K562 (cell line): ENCODE data around the gene GNAZ. TPM values are rescaled to one million over a fixed set of nuclear protein-coding genes. Genes with fewer than 3 reads are reported as not detected.

Experiments
- BHLHE40 ChIP-seq: IDR thresholded peaks from 2 replicates; pipeline ENCODE4 v1.6.1; 2011; ENCODE audit warnings: low read length, improper control_type of control experiment
- EWSR1 ChIP-seq: fragments of 450-650 bp; IDR thresholded peaks from 2 replicates; pipeline ENCODE4 v1.6.1; 2018; ENCODE audit warnings: borderline replicate concordance, mild to moderate bottlenecking, low read depth, moderate library complexity; ENCODE audit not compliant: partially characterized antibody
- SP2 ChIP-seq: IDR thresholded peaks from 2 replicates; pipeline ENCODE4 v1.6.1; 2011; ENCODE audit warnings: mild to moderate bottlenecking, low read depth, low read length, moderate library complexity; ENCODE audit not compliant: poor library complexity, severe bottlenecking; ENCODE audit errors: extremely low read depth
- TOE1 ChIP-seq, 2 experiments: fragments of 450-650 bp in 1 of 2; sonication (generic) in 1 of 2; formaldehyde crosslinking in 1 of 2; IDR thresholded peaks; 2 replicates each; pipeline versions ENCODE4 v1.7.1 to v1.8.0; 2016 to 2022; ENCODE audit warnings: borderline replicate concordance in 2 of 2, mild to moderate bottlenecking in 2 of 2, antibody characterized with exemption in 1 of 2, inconsistent platforms in 1 of 2, low read depth in 1 of 2, missing genetic modification reagents in 1 of 2, moderate library complexity in 1 of 2
- polyA plus RNA-seq, 8 experiments: library from polyadenylated mRNA; depleted of rRNA in 4 of 8; stranded (reverse) in 5 of 8; unstranded in 3 of 8; fragments of >200 nt; fragmentation: Nextera tagmentation in 2 of 8; fragmentation: Illumina TruSeq in 1 of 8; extraction: Ambion mirVana in 2 of 8; extraction: Trizol in 1 of 8; gene quantifications; 2 replicates each; pipeline versions ENCODE4 v1.2.1 to v1.2.3, GENCODE V29; 2011 to 2014; ENCODE audit warnings: inconsistent platforms in 1 of 8, missing spikeins in 1 of 8
- total RNA-seq, 7 experiments: library from RNA; depleted of rRNA in 6 of 7; stranded (reverse); fragments of >200 nt in 6 of 7; fragmentation: Illumina TruSeq in 2 of 7; extraction: Trizol in 2 of 7; gene quantifications; 2 replicates each; pipeline versions ENCODE4 v1.2.1 to v1.2.3, GENCODE V29; 2011 to 2021; ENCODE audit warnings: low replicate concordance in 1 of 7
- TF ChIP-seq, protein P1 (sequence below): fragments of 450-650 bp; IDR thresholded peaks from 2 replicates; pipeline ENCODE4 v1.6.1; 2017; ENCODE audit warnings: mild to moderate bottlenecking, moderate library complexity
- TF ChIP-seq, protein P2 (sequence below): sonication (generic); formaldehyde crosslinking; IDR thresholded peaks from 2 replicates; pipeline ENCODE4 v1.8.1; 2023; ENCODE audit warnings: mild to moderate bottlenecking, missing genetic modification reagents

GNAZ gene
- total and polyA plus RNA-seq, 9 of the 15 experiments (the other 6 are each of a cell fraction or from before 2014, with no cell fraction given), result 0.04 to 0.22 (median 0.13) TPM; not detected in 3

DNA sequence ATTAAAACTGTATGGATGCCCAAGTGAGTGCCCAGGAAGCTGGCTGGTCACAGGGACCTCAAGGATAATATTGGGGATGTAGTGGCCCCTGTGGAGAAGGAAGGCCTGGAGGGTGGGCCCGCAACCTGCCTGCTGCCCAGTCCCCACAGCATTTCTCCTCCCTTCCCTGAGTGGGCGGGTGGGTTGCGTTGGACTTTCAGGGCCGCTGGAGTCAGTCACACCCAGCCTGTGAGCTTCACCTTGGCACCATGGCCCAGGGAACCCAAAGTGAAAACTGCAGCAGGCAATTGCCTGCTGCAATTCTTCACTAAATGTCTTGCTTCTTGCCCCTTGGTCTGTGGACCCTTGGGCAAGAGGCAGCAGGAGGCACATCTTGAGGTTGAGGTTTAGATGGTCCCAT lies 4.7 kb downstream of the GNAZ start (continued):
- TF ChIP-seq BHLHE40 (0 out of 2 replicates have a peak, but pooled peaks have one; percentile 0), EWSR1 (no peak), SP2 (no peak), TOE1 (IDR thresholded peaks at IDR 0.05; ENCODE audit: borderline replicate concordance) (no peak), TOE1 (CRISPR knock-in tag; IDR thresholded peaks at IDR 0.05; ENCODE audit: borderline replicate concordance, low read depth) (no peak)
- TF ChIP-seq, protein P1, sequence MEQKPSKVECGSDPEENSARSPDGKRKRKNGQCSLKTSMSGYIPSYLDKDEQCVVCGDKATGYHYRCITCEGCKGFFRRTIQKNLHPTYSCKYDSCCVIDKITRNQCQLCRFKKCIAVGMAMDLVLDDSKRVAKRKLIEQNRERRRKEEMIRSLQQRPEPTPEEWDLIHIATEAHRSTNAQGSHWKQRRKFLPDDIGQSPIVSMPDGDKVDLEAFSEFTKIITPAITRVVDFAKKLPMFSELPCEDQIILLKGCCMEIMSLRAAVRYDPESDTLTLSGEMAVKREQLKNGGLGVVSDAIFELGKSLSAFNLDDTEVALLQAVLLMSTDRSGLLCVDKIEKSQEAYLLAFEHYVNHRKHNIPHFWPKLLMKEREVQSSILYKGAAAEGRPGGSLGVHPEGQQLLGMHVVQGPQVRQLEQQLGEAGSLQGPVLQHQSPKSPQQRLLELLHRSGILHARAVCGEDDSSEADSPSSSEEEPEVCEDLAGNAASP, result no peak
- TF ChIP-seq, protein P2, sequence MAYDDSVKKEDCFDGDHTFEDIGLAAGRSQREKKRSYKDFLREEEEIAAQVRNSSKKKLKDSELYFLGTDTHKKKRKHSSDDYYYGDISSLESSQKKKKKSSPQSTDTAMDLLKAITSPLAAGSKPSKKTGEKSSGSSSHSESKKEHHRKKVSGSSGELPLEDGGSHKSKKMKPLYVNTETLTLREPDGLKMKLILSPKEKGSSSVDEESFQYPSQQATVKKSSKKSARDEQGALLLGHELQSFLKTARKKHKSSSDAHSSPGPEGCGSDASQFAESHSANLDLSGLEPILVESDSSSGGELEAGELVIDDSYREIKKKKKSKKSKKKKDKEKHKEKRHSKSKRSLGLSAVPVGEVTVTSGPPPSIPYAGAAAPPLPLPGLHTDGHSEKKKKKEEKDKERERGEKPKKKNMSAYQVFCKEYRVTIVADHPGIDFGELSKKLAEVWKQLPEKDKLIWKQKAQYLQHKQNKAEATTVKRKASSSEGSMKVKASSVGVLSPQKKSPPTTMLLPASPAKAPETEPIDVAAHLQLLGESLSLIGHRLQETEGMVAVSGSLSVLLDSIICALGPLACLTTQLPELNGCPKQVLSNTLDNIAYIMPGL (CRISPR knock-in tag), result no peak
- TF ChIP-seq, all 486 proteins: peak for 3
